K562 (cell line): ENCODE measurements around the gene SOCS2. TPM values are rescaled to one million over a fixed set of nuclear protein-coding genes. Genes with fewer than 3 reads are reported as not detected.

Experiments
- CEBPG ChIP-seq, 3 experiments: fragments of 200-800 bp in 1 of 3; sonication (Bioruptor generic) in 1 of 3; sonication (generic) in 1 of 3; formaldehyde crosslinking in 1 of 3; IDR thresholded peaks in 2 of 3; conservative IDR thresholded peaks in 1 of 3; 2 replicates each; pipeline versions ENCODE4 v1.6.1 to v1.8.0; 2016 to 2022; ENCODE audit warnings: missing compliant biosample characterization in 2 of 3, missing genetic modification characterization in 2 of 3, mild to moderate bottlenecking in 1 of 3, missing genetic modification reagents in 1 of 3
- CTBP1 ChIP-seq: fragments of 450-650 bp; IDR thresholded peaks from 2 replicates; pipeline ENCODE4 v1.6.1; 2016; ENCODE audit warnings: borderline replicate concordance
- FOXP1 ChIP-seq: sonication (generic); formaldehyde crosslinking; IDR thresholded peaks from 2 replicates; pipeline ENCODE4 v1.8.0; 2022; ENCODE audit warnings: mild to moderate bottlenecking, missing genetic modification reagents
- MBD1 ChIP-seq: fragments of 250-450 bp; sonication (Bioruptor Pico); IDR thresholded peaks from 2 replicates; pipeline ENCODE4 v1.8.0; 2022; ENCODE audit warnings: inconsistent platforms
- NFIX ChIP-seq: fragments of 250-450 bp; sonication (Bioruptor Pico); IDR thresholded peaks from 2 replicates; pipeline ENCODE4 v1.4.0; 2020; ENCODE audit warnings: low read depth, mild to moderate bottlenecking, moderate library complexity
- NFRKB ChIP-seq: fragments of 450-650 bp; IDR thresholded peaks from 2 replicates; pipeline ENCODE4 v1.6.1; 2016; ENCODE audit warnings: low read depth
- PKNOX1 ChIP-seq: fragments of 450-650 bp; IDR thresholded peaks from 2 replicates; pipeline ENCODE4 v1.6.1; 2016
- UBTF ChIP-seq, 2 experiments: IDR thresholded peaks; 2 replicates each; pipeline ENCODE4 v1.6.1; 2012; ENCODE audit warnings: improper control_type of control experiment in 2 of 2, low read depth in 2 of 2, low read length in 2 of 2, borderline replicate concordance in 1 of 2
- ZBTB40 ChIP-seq, 2 experiments: fragments of 450-650 bp in 1 of 2; sonication (generic) in 1 of 2; formaldehyde crosslinking in 1 of 2; IDR thresholded peaks; 2 replicates each; pipeline versions ENCODE4 v1.7.1 to v1.9.0; 2016 to 2022; ENCODE audit warnings: inconsistent platforms in 1 of 2, mild to moderate bottlenecking in 1 of 2, missing genetic modification reagents in 1 of 2
- polyA plus RNA-seq, 8 experiments: library from polyadenylated mRNA; depleted of rRNA in 4 of 8; stranded (reverse) in 5 of 8; unstranded in 3 of 8; fragments of >200 nt; fragmentation: Nextera tagmentation in 2 of 8; fragmentation: Illumina TruSeq in 1 of 8; extraction: Ambion mirVana in 2 of 8; extraction: Trizol in 1 of 8; gene quantifications; 2 replicates each; pipeline versions ENCODE4 v1.2.1 to v1.2.3, GENCODE V29; 2011 to 2014; ENCODE audit warnings: inconsistent platforms in 1 of 8, missing spikeins in 1 of 8
- total RNA-seq, 7 experiments: library from RNA; depleted of rRNA in 6 of 7; stranded (reverse); fragments of >200 nt in 6 of 7; fragmentation: Illumina TruSeq in 2 of 7; extraction: Trizol in 2 of 7; gene quantifications; 2 replicates each; pipeline versions ENCODE4 v1.2.1 to v1.2.3, GENCODE V29; 2011 to 2021; ENCODE audit warnings: low replicate concordance in 1 of 7

SOCS2 gene
- total and polyA plus RNA-seq, 9 of the 15 experiments (the other 6 are each of a cell fraction or from before 2014, with no cell fraction given) = 37.0 to 162 (median 98.7) TPM

GRCh38 chr12:93591137-93591868 is 18.8 kb downstream of the SOCS2 start (continued):
- TF ChIP-seq ZBTB40 (IDR thresholded peaks at IDR 0.05) (peak; percentile 57), ZBTB40 (CRISPR knock-in tag; IDR thresholded peaks at IDR 0.05) (no peak), NFRKB (peak; percentile 81; the same call in 1 of the 2 replicates), CEBPG (CRISPR knock-in tag; IDR thresholded peaks at IDR 0.05) (no peak), CEBPG (tag; conservative IDR thresholded peaks at IDR 0.05 in 1 of 2, IDR thresholded peaks at IDR 0.05 in 1 of 2) (no peak), FOXP1 (CRISPR knock-in tag) (no peak), NFIX (CRISPR knock-in tag) (no peak), CTBP1 (peak; percentile 85), MBD1 (CRISPR knock-in tag) (no peak), PKNOX1 (peak; percentile 44), UBTF (IDR thresholded peaks at IDR 0.05; ENCODE audit: borderline replicate concordance in 1 of 2, low read depth in 2 of 2, low read length in 2 of 2) (peak; percentile 67 to 88; a peak in 2 of 4 replicates)
